CD14-positive monocyte (primary cell): Measurements from ENCODE around the gene RGS14. TPM values are rescaled to one million over a fixed set of nuclear protein-coding genes. Genes with fewer than 3 reads are reported as not detected.

Experiments
- DNase-seq, 3 donors: peaks; one replicate each; pipeline ENCODE4 v3.0.0-alpha.2; 2011 to 2022
- H2AFZ ChIP-seq: 2 replicates; pipeline ENCODE4 v1.6.0; 2012; ENCODE audit warnings: mild to moderate bottlenecking, low read depth, low read length, inconsistent platforms; ENCODE audit not compliant: insufficient read depth, poor library complexity, severe bottlenecking
- H3K27ac ChIP-seq, 2 donors: 1 replicate in 1 of 2; 2 replicates in 1 of 2; pipeline ENCODE4 v1.5.1; 2012 to 2013; ENCODE audit warnings: low read length in 2 of 2, control low read depth in 1 of 2, inconsistent platforms in 1 of 2, low read depth in 1 of 2, mild to moderate bottlenecking in 1 of 2
- H3K27me3 ChIP-seq, 2 donors: one replicate each; pipeline versions ENCODE4 v1.6.0 to v1.6.1; 2011 to 2013; ENCODE audit warnings: low read length in 2 of 2; ENCODE audit not compliant: control insufficient read depth in 2 of 2, insufficient read depth in 2 of 2
- H3K36me3 ChIP-seq, 2 donors: replicated peaks in 1 of 2; 1 replicate in 1 of 2; 2 replicates in 1 of 2; pipeline versions ENCODE4 v1.5.1 to v1.6.1; 2012 to 2013; ENCODE audit warnings: low read length in 2 of 2, control low read depth in 1 of 2, inconsistent platforms in 1 of 2, mild to moderate bottlenecking in 1 of 2; ENCODE audit not compliant: insufficient read depth in 2 of 2, control insufficient read depth in 1 of 2
- H3K4me1 ChIP-seq, 2 donors: 1 replicate in 1 of 2; 2 replicates in 1 of 2; pipeline versions ENCODE4 v1.5.1 to v1.6.1; 2012 to 2013; ENCODE audit warnings: low read length in 2 of 2, control low read depth in 1 of 2, inconsistent platforms in 1 of 2, mild to moderate bottlenecking in 1 of 2, moderate library complexity in 1 of 2; ENCODE audit not compliant: insufficient read depth in 2 of 2, control insufficient read depth in 1 of 2
- H3K4me2 ChIP-seq: replicated peaks from 2 replicates; pipeline ENCODE3; 2012; ENCODE audit warnings: low read length, moderate library complexity, mild to moderate bottlenecking; ENCODE audit not compliant: poor library complexity, severe bottlenecking; ENCODE audit errors: extremely low read depth
- H3K4me3 ChIP-seq, 3 experiments: fragments of 200-600 bp in 1 of 3; sonication (generic) in 1 of 3; replicated peaks in 1 of 3; 1 replicate in 2 of 3; 2 replicates in 1 of 3; pipeline ENCODE4 v1.5.1; 2011 to 2013; ENCODE audit warnings: low read length in 3 of 3, mild to moderate bottlenecking in 3 of 3, control low read depth in 2 of 3, low read depth in 2 of 3, inconsistent platforms in 1 of 3, moderate library complexity in 1 of 3
- H3K79me2 ChIP-seq: 2 replicates; pipeline ENCODE4 v1.6.0; 2012; ENCODE audit warnings: mild to moderate bottlenecking, control low read depth, inconsistent platforms, low read length, moderate library complexity; ENCODE audit not compliant: insufficient read depth
- H3K9ac ChIP-seq: 2 replicates; pipeline ENCODE4 v1.6.0; 2017; ENCODE audit warnings: low read length, mild to moderate bottlenecking; ENCODE audit not compliant: insufficient read depth, poor library complexity, severe bottlenecking
- H3K9me3 ChIP-seq, 2 donors: replicated peaks in 1 of 2; 1 replicate in 1 of 2; 2 replicates in 1 of 2; pipeline versions ENCODE4 v1.5.1 to v1.6.1; 2012 to 2013; ENCODE audit warnings: low read length in 2 of 2, control low read depth in 1 of 2; ENCODE audit not compliant: control insufficient read depth in 1 of 2, insufficient read depth in 1 of 2
- H4K20me1 ChIP-seq: 2 replicates; pipeline ENCODE4 v1.6.0; 2012; ENCODE audit warnings: mild to moderate bottlenecking, low read length, control low read depth, moderate library complexity; ENCODE audit not compliant: insufficient read depth
- H3K27ac Mint-ChIP-seq, 7 donors: one replicate each; pipeline ENCODE4 v1.8.0; 2020; ENCODE audit warnings: mild to moderate bottlenecking in 7 of 7, mixed read lengths in 7 of 7, moderate library complexity in 6 of 7, inconsistent platforms in 2 of 7
- H3K27me3 Mint-ChIP-seq, 3 donors: one replicate each; pipeline ENCODE4 v1.8.0; 2021 to 2022; ENCODE audit warnings: low read depth in 3 of 3, mild to moderate bottlenecking in 3 of 3, mixed read lengths in 3 of 3, moderate library complexity in 3 of 3, inconsistent platforms in 1 of 3
- H3K36me3 Mint-ChIP-seq, 2 donors: one replicate each; pipeline ENCODE4 v1.8.0; 2020; ENCODE audit warnings: mixed read lengths in 2 of 2, inconsistent platforms in 1 of 2, mild to moderate bottlenecking in 1 of 2
- H3K4me1 Mint-ChIP-seq: one replicate; pipeline ENCODE4 v1.8.0; 2020; ENCODE audit warnings: mild to moderate bottlenecking, mixed read lengths
- H3K4me3 Mint-ChIP-seq, 2 donors: one replicate each; pipeline ENCODE4 v1.8.0; 2020; ENCODE audit warnings: mild to moderate bottlenecking in 2 of 2, mixed read lengths in 2 of 2, moderate library complexity in 1 of 2
- H3K9me3 Mint-ChIP-seq, 7 donors: one replicate each; pipeline ENCODE4 v1.8.0; 2020 to 2022; ENCODE audit warnings: mixed read lengths in 7 of 7, mild to moderate bottlenecking in 6 of 7, moderate library complexity in 6 of 7, inconsistent platforms in 2 of 7
- CTCF ChIP-seq: fragments of 200-600 bp; IDR thresholded peaks from one replicate; pipeline ENCODE4 v1.8.0; 2022; ENCODE audit warnings: antibody characterized with exemption, mild to moderate bottlenecking
- WGBS: methylation state at CpG from one replicate; pipeline ENCODE4 v1.1.5; 2013; ENCODE audit warnings: missing lambda C conversion rate; ENCODE audit not compliant: insufficient coverage; 5-methylcytosine and 5-hydroxymethylcytosine counted together
- intact Hi-C, 2 donors: fragments of 100-400 bp; cut with micrococcal nuclease; formaldehyde crosslinking; loops; one replicate each; pipeline versions ENCODE4 v1.15.0 to v1.15.1; 2023
- polyA plus RNA-seq, 3 donors: library from polyadenylated mRNA; depleted of rRNA in 1 of 3; unstranded in 2 of 3; stranded (reverse) in 1 of 3; fragments of 300-500 nt in 2 of 3; fragments of >200 nt in 1 of 3; fragmentation: Illumina TruSeq in 2 of 3; gene quantifications; 1 replicate in 2 of 3; 2 replicates in 1 of 3; pipeline ENCODE4 v1.2.3, GENCODE V29; 2012 to 2021

Gene RGS14
- polyA plus RNA-seq, 3 donors = 35.4 to 186 (median 43.5) TPM

GRCh38 chr5:177364159-177364962 is 6.6 kb downstream of the RGS14 start:
- Histone ChIP-seq H3K9ac (no peak overlapping the region), H3K4me2 (peak overlapping the region; percentile 81), H3K4me1 (peaks cover 50 to 66% of the 10 kb centered on the region in 2 donors), H3K27ac (no peak overlapping the region), H3K4me3 (no peak overlapping the region), H2AFZ (no peak overlapping the region), H3K79me2 (peaks cover 68% of the 10 kb centered on the region), H3K27me3 (no peaks in the 10 kb centered on the region), H3K36me3 (peaks cover 44 to 57% of the 10 kb centered on the region in 2 donors), H3K9me3 (no peaks in the 10 kb centered on the region), H4K20me1 (peaks cover 97% of the 10 kb centered on the region)
- DNase-seq = no peak
- Mint-ChIP-seq H3K27ac (peak overlapping the region in 2 of 7 donors; percentile 35 to 70), H3K4me3 (no peak overlapping the region), H3K9me3 (peaks cover 0 to 2% (median 0%) of the 10 kb centered on the region in 7 donors), H3K4me1 (peaks cover 72% of the 10 kb centered on the region), H3K36me3 (peaks cover 41 to 60% of the 10 kb centered on the region in 2 donors), H3K27me3 (peaks cover 0 to 3% (median 2%) of the 10 kb centered on the region in 3 donors)
- intact Hi-C loops = no loop called here
- 62% methylated on average over 5 of the region's 11 CpGs for WGBS
- no peak for TF ChIP-seq CTCF

- peaks cover 54 to 62% of the 10 kb centered on the region in 2 donors for H3K36me3 ChIP-seq
- Mint-ChIP-seq H3K27ac (peak overlapping the region in 4 of 7 donors; percentile 13 to 70 (median 30)), H3K4me1 (peaks cover 67% of the 10 kb centered on the region), H3K36me3 (peaks cover 40 to 65% of the 10 kb centered on the region in 2 donors), H3K27me3 (peaks cover 0 to 3% (median 2%) of the 10 kb centered on the region in 3 donors), H3K9me3 (peaks cover 0 to 2% (median 0%) of the 10 kb centered on the region in 7 donors), H3K4me3 (no peak overlapping the region)
- intact Hi-C loops = no loop called here
- no peak for TF ChIP-seq CTCF
- H3K9me3 ChIP-seq = no peaks in the 10 kb centered on the region
- no peak overlapping the region for H2AFZ ChIP-seq
- H3K4me2 ChIP-seq = no peak overlapping the region
- H3K79me2 ChIP-seq = peaks cover 52% of the 10 kb centered on the region
- no peak for DNase-seq
- no peaks in the 10 kb centered on the region for H3K27me3 ChIP-seq
- H3K9ac ChIP-seq = no peak overlapping the region
- H3K27ac ChIP-seq = no peak overlapping the region
- peaks cover 98% of the 10 kb centered on the region for H4K20me1 ChIP-seq
- WGBS = 98% methylated on average over 7 of the region's 14 CpGs
- H3K4me1 ChIP-seq = peaks cover 40 to 62% of the 10 kb centered on the region in 2 donors
- H3K4me3 ChIP-seq = no peak overlapping the region
These were observed 8.3 kb downstream of the RGS14 start for GRCh38 chr5:177365845-177366527.
